Activated CD8-positive, alpha-beta T cell treated with anti-CD3 and anti-CD28 coated beads for 36 hours (primary cell): Measurements from ENCODE around the gene ZFP82. TPM values are rescaled to one million over a fixed set of nuclear protein-coding genes. Genes with fewer than 3 reads are reported as not detected.
A peak's percentile ranks its signal among the peaks of the same experiment; 100 is the strongest.

ENCODE experiments used
- ATAC-seq: fragments of 200-7000 bp; cut with Tn5 transposase; one replicate; pipeline ENCODE4 v1.10.0; 2021; ENCODE audit warnings: mild to moderate bottlenecking, moderate library complexity
- CTCF ChIA-PET: fragments of 350-600 bp; sonication (Branson Sonifier 250); formaldehyde crosslinking; loops from one replicate; lab custom pipeline; 2021; ENCODE audit warnings: antibody characterized with exemption; lab: Charles Lee
- POLR2A ChIA-PET: fragments of 350-600 bp; sonication (Branson Sonifier 250); formaldehyde crosslinking; loops from one replicate; lab custom pipeline; 2021; ENCODE audit warnings: antibody characterized with exemption; lab: Charles Lee
- DNase-seq: peaks from one replicate; pipeline ENCODE4 v3.0.0-alpha.2; 2020
- H3K27ac Mint-ChIP-seq: one replicate; pipeline ENCODE4 v1.8.0; 2021; ENCODE audit warnings: mild to moderate bottlenecking, mixed read lengths
- H3K27me3 Mint-ChIP-seq: one replicate; pipeline ENCODE4 v1.8.0; 2021; ENCODE audit warnings: mixed read lengths
- H3K36me3 Mint-ChIP-seq: one replicate; pipeline ENCODE4 v1.8.0; 2021; ENCODE audit warnings: low read depth, mixed read lengths
- H3K4me1 Mint-ChIP-seq: one replicate; pipeline ENCODE4 v1.8.0; 2021; ENCODE audit warnings: low read depth, mixed read lengths
- H3K4me3 Mint-ChIP-seq: one replicate; pipeline ENCODE4 v1.8.0; 2021; ENCODE audit warnings: mild to moderate bottlenecking, moderate library complexity, mixed read lengths
- H3K9me3 Mint-ChIP-seq: one replicate; pipeline ENCODE4 v1.8.0; 2021; ENCODE audit warnings: mixed read lengths
- CTCF ChIP-seq: fragments of 200-600 bp; IDR thresholded peaks from one replicate; pipeline ENCODE4 v1.8.0; 2022; ENCODE audit warnings: antibody characterized with exemption, mild to moderate bottlenecking
- intact Hi-C: fragments of 100-400 bp; cut with micrococcal nuclease; formaldehyde crosslinking; loops from one replicate; pipeline ENCODE4 v1.10.0; 2022
- total RNA-seq, 2 experiments: library from RNA; stranded (reverse); gene quantifications; one replicate each; pipeline ENCODE4 v1.2.3, GENCODE V29; 2021

ZFP82 gene
- total RNA-seq, 2 experiments from 2014 or later = 7.0 to 7.9 TPM

- ChIA-PET CTCF (no interaction called here), POLR2A (interaction anchor here (0.9 kb wide), 1 partner anchor 71 kb away, joined by 4 read pairs; the partner anchor contains the start of gene ZNF566)
- H3K36me3 Mint-ChIP-seq = peaks cover 52% of the 10 kb centered on the region
- H3K27ac Mint-ChIP-seq = peak overlapping the region; percentile 97
- DNase-seq (peak; percentile 39), ATAC-seq (no peak)
- H3K4me1 Mint-ChIP-seq = peaks cover 18% of the 10 kb centered on the region
- intact Hi-C loops = no loop called here
- TF ChIP-seq CTCF = no peak
- peaks cover 24% of the 10 kb centered on the region for H3K9me3 Mint-ChIP-seq
- peaks cover 16% of the 10 kb centered on the region for H3K27me3 Mint-ChIP-seq
- peak overlapping the region; percentile 94 for H3K4me3 Mint-ChIP-seq
Measured at GRCh38 chr19:36417752-36418286, 625 bp downstream of the ZFP82 start.

- CTCF ChIA-PET = no interaction called here
- DNase-seq (no peak), ATAC-seq (no peak)
- H3K36me3 Mint-ChIP-seq = peaks cover 81% of the 10 kb centered on the region
- H3K4me1 Mint-ChIP-seq = peaks cover 3% of the 10 kb centered on the region
- H3K27me3 Mint-ChIP-seq = no peaks in the 10 kb centered on the region
- TF ChIP-seq CTCF = no peak
- peaks cover 39% of the 10 kb centered on the region for H3K9me3 Mint-ChIP-seq
- H3K27ac Mint-ChIP-seq = no peak overlapping the region
- POLR2A ChIA-PET = no interaction called here
- no peak overlapping the region for H3K4me3 Mint-ChIP-seq
- intact Hi-C loops = no loop called here
Measured at GRCh38 chr19:36409841-36410240, 8.6 kb downstream of the ZFP82 start.

DNA sequence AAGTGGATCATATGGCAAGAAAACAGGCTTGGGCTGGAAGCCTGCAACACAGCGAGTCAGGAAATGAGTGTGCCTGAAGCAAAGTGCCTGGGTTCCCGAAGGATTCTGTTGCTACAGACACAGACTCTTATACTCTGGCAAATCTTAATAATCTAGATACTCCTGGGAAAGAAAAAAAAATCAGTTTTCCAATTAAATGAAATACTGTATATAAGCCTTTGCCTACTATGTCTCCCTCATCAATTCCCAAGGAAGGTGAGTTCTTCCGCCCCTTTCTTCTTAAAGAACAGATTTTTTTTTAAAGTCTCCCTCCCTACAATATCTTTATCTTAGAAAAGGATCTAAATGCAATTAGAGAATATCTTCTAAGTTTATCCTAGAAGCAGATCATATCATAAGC, 10.3 kb downstream of the ZFP82 start:
- intact Hi-C loops = no loop called here
- ChIA-PET CTCF (no interaction called here), POLR2A (interaction anchor here (0.7 kb wide), 1 partner anchor 80 kb away, joined by 3 read pairs; no protein-coding TSS in a partner anchor)
- no peak overlapping the region for H3K27ac Mint-ChIP-seq
- H3K4me3 Mint-ChIP-seq = no peak overlapping the region
- ATAC-seq = no peak
- peaks cover 3% of the 10 kb centered on the region for H3K4me1 Mint-ChIP-seq
- no peak for TF ChIP-seq CTCF
- H3K9me3 Mint-ChIP-seq = peaks cover 42% of the 10 kb centered on the region
- H3K27me3 Mint-ChIP-seq = no peaks in the 10 kb centered on the region
- no peak for DNase-seq
- peaks cover 86% of the 10 kb centered on the region for H3K36me3 Mint-ChIP-seq

- intact Hi-C loops = no loop called here
- ChIA-PET POLR2A (no interaction called here), CTCF (no interaction called here)
- no peak overlapping the region for H3K27ac Mint-ChIP-seq
- H3K4me3 Mint-ChIP-seq = no peak overlapping the region
- ATAC-seq = no peak
- H3K4me1 Mint-ChIP-seq = no peaks in the 10 kb centered on the region
- peaks cover 44% of the 10 kb centered on the region for H3K9me3 Mint-ChIP-seq
- TF ChIP-seq CTCF = no peak
- H3K27me3 Mint-ChIP-seq = no peaks in the 10 kb centered on the region
- H3K36me3 Mint-ChIP-seq = peaks cover 88% of the 10 kb centered on the region
- no peak for DNase-seq
Measured at GRCh38 chr19:36404498-36404897, 13.9 kb downstream of the ZFP82 start.

GRCh38 chr19:36401475-36401874, 17.0 kb downstream of the ZFP82 start:
- no peak overlapping the region for H3K4me3 Mint-ChIP-seq
- H3K4me1 Mint-ChIP-seq = no peaks in the 10 kb centered on the region
- H3K9me3 Mint-ChIP-seq = peaks cover 40% of the 10 kb centered on the region
- ChIA-PET POLR2A (no interaction called here), CTCF (no interaction called here)
- H3K36me3 Mint-ChIP-seq = peaks cover 87% of the 10 kb centered on the region
- H3K27me3 Mint-ChIP-seq = no peaks in the 10 kb centered on the region
- ATAC-seq (no peak), DNase-seq (no peak)
- H3K27ac Mint-ChIP-seq = no peak overlapping the region
- TF ChIP-seq CTCF = no peak
- intact Hi-C loops = no loop called here
